Keratinocyte (primary cell): ENCODE results near the gene MUS81. TPM values are rescaled to one million over a fixed set of nuclear protein-coding genes. Genes with fewer than 3 reads are reported as not detected.
"Not testable (repeated sequence)": the region's sequence is repeated elsewhere in the genome, so short reads cannot be mapped to it uniquely, and the experiment has no call there.

ENCODE experiments used
- DNase-seq: peaks from one replicate; pipeline ENCODE4 v3.0.0-alpha.2; 2011; ENCODE audit warnings: low read depth, missing footprints, low spot score
- FAIRE-seq: peaks from 2 replicates; lab custom pipeline; 2011; peaks lifted over from hg19 to GRCh38; lab: Jason Lieb, UNC
- H2AFZ ChIP-seq: 2 replicates; pipeline ENCODE4 v1.6.0; 2012; ENCODE audit warnings: low read length, control low read depth, inconsistent platforms; ENCODE audit not compliant: control insufficient read depth
- H3K27ac ChIP-seq: 2 replicates; pipeline ENCODE4 v1.5.1; 2011; ENCODE audit warnings: low read length; ENCODE audit not compliant: control insufficient read depth, insufficient read depth
- H3K27me3 ChIP-seq: 3 replicates; pipeline ENCODE4 v1.6.0; 2011; ENCODE audit warnings: low read length; ENCODE audit not compliant: control insufficient read depth, insufficient read depth; ENCODE audit errors: extremely low read depth
- H3K36me3 ChIP-seq, 2 experiments: 2 replicates in 1 of 2; 3 replicates in 1 of 2; pipeline ENCODE4 v1.5.1; 2011; ENCODE audit warnings: low read length in 2 of 2, mild to moderate bottlenecking in 1 of 2; ENCODE audit not compliant: control insufficient read depth in 2 of 2, insufficient read depth in 2 of 2; ENCODE audit errors: extremely low read depth in 1 of 2
- H3K4me1 ChIP-seq: 3 replicates; pipeline ENCODE4 v1.5.1; 2011; ENCODE audit warnings: low read length; ENCODE audit not compliant: control insufficient read depth, insufficient read depth; ENCODE audit errors: extremely low read depth
- H3K4me2 ChIP-seq: 3 replicates; pipeline ENCODE4 v1.6.0; 2011; ENCODE audit warnings: low read depth, low read length; ENCODE audit not compliant: control insufficient read depth, insufficient read depth; ENCODE audit errors: extremely low read depth
- H3K4me3 ChIP-seq, 3 experiments: fragments of 200-600 bp in 1 of 3; sonication (generic) in 1 of 3; 2 replicates in 2 of 3; 3 replicates in 1 of 3; pipeline ENCODE4 v1.5.1; 2011 to 2016; ENCODE audit warnings: low read length in 3 of 3, mild to moderate bottlenecking in 3 of 3, control low read depth in 2 of 3, inconsistent platforms in 1 of 3, low read depth in 1 of 3, mixed read lengths in 1 of 3, mixed run types in 1 of 3, moderate library complexity in 1 of 3; ENCODE audit not compliant: control insufficient read depth in 2 of 3, insufficient read depth in 2 of 3; ENCODE audit errors: extremely low read depth in 1 of 3
- H3K79me2 ChIP-seq: 2 replicates; pipeline ENCODE4 v1.6.0; 2012; ENCODE audit warnings: low read length; ENCODE audit not compliant: control insufficient read depth, insufficient read depth
- H3K9ac ChIP-seq: 3 replicates; pipeline ENCODE4 v1.6.0; 2011; ENCODE audit warnings: low read length; ENCODE audit not compliant: control insufficient read depth, insufficient read depth; ENCODE audit errors: extremely low read depth
- H3K9me1 ChIP-seq: 3 replicates; pipeline ENCODE4 v1.6.0; 2011; ENCODE audit warnings: low read length; ENCODE audit not compliant: control insufficient read depth, insufficient read depth; ENCODE audit errors: extremely low read depth
- H3K9me3 ChIP-seq: 2 replicates; pipeline ENCODE4 v1.5.1; 2012; ENCODE audit warnings: low read depth, low read length; ENCODE audit not compliant: control insufficient read depth
- H4K20me1 ChIP-seq: 3 replicates; pipeline ENCODE4 v1.6.0; 2011; ENCODE audit warnings: low read length; ENCODE audit not compliant: control insufficient read depth, insufficient read depth; ENCODE audit errors: extremely low read depth
- EZH2 ChIP-seq: IDR thresholded peaks from one replicate; pipeline ENCODE4 v1.6.1; 2012; ENCODE audit warnings: inconsistent platforms, mild to moderate bottlenecking, low read length, moderate library complexity
- dilution Hi-C: fragments of 300-500 bp; cut with MboI; formaldehyde crosslinking; loops from one replicate; pipeline ENCODE4 v1.7.0; 2020; ENCODE audit warnings: low sequenced_read_pairs; ENCODE audit not compliant: extremely low pct_ligation_motif_present
- polyA plus RNA-seq, 5 experiments: library from polyadenylated mRNA; depleted of rRNA in 3 of 5; stranded (reverse) in 3 of 5; stranded (forward) in 1 of 5; unstranded in 1 of 5; fragments of >200 nt; gene quantifications; 1 replicate in 1 of 5; 2 replicates in 3 of 5; 3 replicates in 1 of 5; pipeline versions ENCODE4 v1.2.1 to v1.2.3, GENCODE V29; 2011 to 2012; ENCODE audit warnings: missing spikeins in 2 of 5, low read depth in 1 of 5, low replicate concordance in 1 of 5
- TF ChIP-seq, protein P1 (sequence below), 3 experiments: IDR thresholded peaks in 1 of 3; conservative IDR thresholded peaks in 1 of 3; optimal IDR thresholded peaks in 1 of 3; 2 replicates in 2 of 3; 3 replicates in 1 of 3; pipeline versions ENCODE3 to v1.5.1; 2011; ENCODE audit warnings: low read length in 3 of 3, mild to moderate bottlenecking in 3 of 3, moderate library complexity in 2 of 3, control low read depth in 1 of 3, inconsistent platforms in 1 of 3; ENCODE audit not compliant: insufficient read depth in 2 of 3; ENCODE audit errors: extremely low read depth in 1 of 3

MUS81 gene
- polyA plus RNA-seq, 1 donor (not counting 4 experiments of a cell fraction or from before 2014, with no cell fraction given), result 28.0 TPM

GRCh38 chr11:65844231-65844872 is 15.9 kb upstream of the MUS81 start:
- Histone ChIP-seq H3K4me1 (peaks cover 4% of the 10 kb centered on the region), H3K27me3 (no peaks in the 10 kb centered on the region), H4K20me1 (no peaks in the 10 kb centered on the region), H3K9me3 (no peaks in the 10 kb centered on the region), H3K9me1 (no peaks in the 10 kb centered on the region), H3K27ac (no peak overlapping the region), H2AFZ (no peak overlapping the region), H3K36me3 (no peaks in the 10 kb centered on the region), H3K4me3 (no peak overlapping the region), H3K79me2 (no peaks in the 10 kb centered on the region), H3K9ac (no peak overlapping the region), H3K4me2 (no peak overlapping the region)
- DNase-seq (no peak), FAIRE-seq (no peak)
- dilution Hi-C loops, result no loop called here
- TF ChIP-seq, protein P1, sequence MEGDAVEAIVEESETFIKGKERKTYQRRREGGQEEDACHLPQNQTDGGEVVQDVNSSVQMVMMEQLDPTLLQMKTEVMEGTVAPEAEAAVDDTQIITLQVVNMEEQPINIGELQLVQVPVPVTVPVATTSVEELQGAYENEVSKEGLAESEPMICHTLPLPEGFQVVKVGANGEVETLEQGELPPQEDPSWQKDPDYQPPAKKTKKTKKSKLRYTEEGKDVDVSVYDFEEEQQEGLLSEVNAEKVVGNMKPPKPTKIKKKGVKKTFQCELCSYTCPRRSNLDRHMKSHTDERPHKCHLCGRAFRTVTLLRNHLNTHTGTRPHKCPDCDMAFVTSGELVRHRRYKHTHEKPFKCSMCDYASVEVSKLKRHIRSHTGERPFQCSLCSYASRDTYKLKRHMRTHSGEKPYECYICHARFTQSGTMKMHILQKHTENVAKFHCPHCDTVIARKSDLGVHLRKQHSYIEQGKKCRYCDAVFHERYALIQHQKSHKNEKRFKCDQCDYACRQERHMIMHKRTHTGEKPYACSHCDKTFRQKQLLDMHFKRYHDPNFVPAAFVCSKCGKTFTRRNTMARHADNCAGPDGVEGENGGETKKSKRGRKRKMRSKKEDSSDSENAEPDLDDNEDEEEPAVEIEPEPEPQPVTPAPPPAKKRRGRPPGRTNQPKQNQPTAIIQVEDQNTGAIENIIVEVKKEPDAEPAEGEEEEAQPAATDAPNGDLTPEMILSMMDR (optimal IDR thresholded peaks at IDR 0.05 in 1 of 3, IDR thresholded peaks at IDR 0.05 in 1 of 3, conservative IDR thresholded peaks at IDR 0.05 in 1 of 3; ENCODE audit: extremely low read depth in 1 of 3, insufficient read depth in 2 of 3, low read length in 3 of 3), result no peak
- TF ChIP-seq EZH2, result no peak

DNA sequence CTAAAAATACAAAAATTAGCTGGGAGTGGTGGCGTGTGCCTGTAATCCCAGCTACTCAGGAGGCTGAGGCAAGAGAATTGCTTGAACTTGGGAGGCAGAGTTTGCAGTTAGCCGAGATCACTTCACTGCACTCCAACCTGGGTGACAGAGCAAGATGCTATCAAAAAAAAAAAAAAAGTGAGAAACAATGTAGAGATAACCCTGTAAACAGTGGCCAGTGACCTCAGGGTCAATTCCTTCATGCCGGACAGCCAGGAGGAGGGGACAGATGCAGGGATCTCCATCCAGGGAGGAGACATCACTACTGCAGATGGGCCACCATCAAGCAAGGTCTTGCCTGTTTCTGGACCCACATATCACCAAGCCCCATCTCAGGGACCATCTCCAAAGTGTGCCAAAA is 12.5 kb upstream of the MUS81 start:
- Histone ChIP-seq H2AFZ (no peak overlapping the region), H3K27ac (no peak overlapping the region), H4K20me1 (peaks cover 5% of the 10 kb centered on the region), H3K4me3 (no peak overlapping the region), H3K9me3 (no peaks in the 10 kb centered on the region), H3K9ac (no peak overlapping the region), H3K4me1 (no peaks in the 10 kb centered on the region), H3K36me3 (peaks cover 2 to 7% of the 10 kb centered on the region in 2 experiments), H3K4me2 (no peak overlapping the region), H3K79me2 (no peaks in the 10 kb centered on the region), H3K27me3 (no peaks in the 10 kb centered on the region), H3K9me1 (no peaks in the 10 kb centered on the region)
- DNase-seq (no peak), FAIRE-seq (no peak)
- TF ChIP-seq, protein P1 (optimal IDR thresholded peaks at IDR 0.05 in 1 of 3, IDR thresholded peaks at IDR 0.05 in 1 of 3, conservative IDR thresholded peaks at IDR 0.05 in 1 of 3; ENCODE audit: extremely low read depth in 1 of 3, insufficient read depth in 2 of 3, low read length in 3 of 3), result no peak
- TF ChIP-seq EZH2, result no peak
- dilution Hi-C loops, result no loop called here

GRCh38 chr11:65848693-65849092 is 11.5 kb upstream of the MUS81 start:
- H3K27me3 ChIP-seq, H3K9me1 ChIP-seq, H3K4me1 ChIP-seq, H3K4me2 ChIP-seq, FAIRE-seq, H3K9me3 ChIP-seq, H3K79me2 ChIP-seq, H3K9ac ChIP-seq, H3K4me3 ChIP-seq, DNase-seq, H3K27ac ChIP-seq, dilution Hi-C loops, H2AFZ ChIP-seq: not testable (repeated sequence)
- Histone ChIP-seq H3K36me3 (peaks cover 9 to 15% of the 10 kb centered on the region in 2 experiments), H4K20me1 (peaks cover 13% of the 10 kb centered on the region)
